MM.1S (cell line): ENCODE measurements around the gene USB1.

Experiments
- DNase-seq: peaks from one replicate; pipeline ENCODE4 v3.0.0-alpha.2; 2015
- H2AFZ ChIP-seq: fragments of 300-600 bp; sonication (generic); 2 replicates; pipeline ENCODE4 v1.6.0; 2016; ENCODE audit warnings: antibody characterized with exemption, low read length
- H3F3A ChIP-seq: fragments of 300-600 bp; sonication (generic); 2 replicates; pipeline ENCODE4 v1.6.1; 2016; ENCODE audit warnings: mild to moderate bottlenecking, antibody characterized with exemption, low read length, moderate library complexity, mixed read lengths; ENCODE audit not compliant: insufficient read depth
- H3K27ac ChIP-seq: fragments of 300-600 bp; sonication (generic); 2 replicates; pipeline ENCODE4 v1.5.1; 2016; ENCODE audit warnings: mild to moderate bottlenecking, low read length
- H3K27me3 ChIP-seq: fragments of 300-600 bp; sonication (generic); replicated peaks from 2 replicates; pipeline ENCODE4 v1.6.0; 2016; ENCODE audit warnings: low read length; ENCODE audit not compliant: insufficient read depth
- H3K36me3 ChIP-seq: fragments of 300-600 bp; sonication (generic); replicated peaks from 2 replicates; pipeline ENCODE4 v1.6.1; 2016; ENCODE audit warnings: mild to moderate bottlenecking, low read length, mixed read lengths; ENCODE audit not compliant: insufficient read depth
- H3K4me1 ChIP-seq: fragments of 300-600 bp; sonication (generic); 2 replicates; pipeline ENCODE4 v1.6.1; 2016; ENCODE audit warnings: low read length, mixed read lengths
- H3K4me2 ChIP-seq: fragments of 300-600 bp; sonication (generic); 2 replicates; pipeline ENCODE4 v1.6.0; 2016; ENCODE audit warnings: low read depth, low read length
- H3K4me3 ChIP-seq: fragments of 300-600 bp; sonication (generic); 2 replicates; pipeline ENCODE4 v1.5.1; 2016; ENCODE audit warnings: low read length, mixed read lengths
- H3K79me2 ChIP-seq: fragments of 300-600 bp; sonication (generic); 2 replicates; pipeline ENCODE4 v1.6.1; 2016; ENCODE audit warnings: mixed run types, low read length, mixed read lengths
- H3K9ac ChIP-seq: fragments of 300-600 bp; sonication (generic); 2 replicates; pipeline ENCODE4 v1.6.1; 2016; ENCODE audit warnings: low read length, mixed read lengths
- H3K9me2 ChIP-seq: fragments of 300-600 bp; sonication (generic); replicated peaks from 2 replicates; pipeline ENCODE4 v1.6.1; 2016; ENCODE audit warnings: mild to moderate bottlenecking, low read length, mixed read lengths; ENCODE audit not compliant: insufficient read depth
- H3K9me3 ChIP-seq: fragments of 300-600 bp; sonication (generic); replicated peaks from 2 replicates; pipeline ENCODE4 v1.6.1; 2016; ENCODE audit warnings: mild to moderate bottlenecking, low read length, mixed read lengths; ENCODE audit not compliant: insufficient read depth
- H4K20me1 ChIP-seq: fragments of 300-600 bp; sonication (generic); 2 replicates; pipeline ENCODE4 v1.6.1; 2016; ENCODE audit warnings: mild to moderate bottlenecking, low read length, moderate library complexity, mixed read lengths; ENCODE audit not compliant: insufficient read depth
- CTCF ChIP-seq: fragments of 300-600 bp; sonication (generic); IDR thresholded peaks from 2 replicates; pipeline ENCODE4 v1.5.1; 2016; ENCODE audit warnings: antibody characterized with exemption, low read length, mixed read lengths
- EZH2 ChIP-seq: fragments of 300-600 bp; sonication (generic); optimal IDR thresholded peaks from 2 replicates; pipeline ENCODE3; 2017; ENCODE audit warnings: low read depth, mild to moderate bottlenecking, antibody characterized with exemption, low read length, mixed read lengths
- EZH2phosphoT487 ChIP-seq: fragments of 300-600 bp; sonication (generic); IDR thresholded peaks from 2 replicates; pipeline ENCODE4 v1.6.1; 2018; ENCODE audit warnings: antibody characterized with exemption, low read length

USB1 gene

GRCh38 chr16:58000706-58001676 is at the start of gene USB1:
USB1 (plus strand) TSS chr16:58001407; CDS start chr16:58001484, 77 bp downstream.
- no peaks in the 10 kb centered on the region for H3K9me3 ChIP-seq
- peak within 1 kb of the TSS; percentile 100 for H2AFZ ChIP-seq
- TF ChIP-seq EZH2 (no peak), CTCF (peak; percentile 46)

GRCh38 chr16:57952909-57953308 is 48.3 kb upstream of the USB1 start:
- H3K4me2 ChIP-seq: no peak overlapping the region
- no peak for TF ChIP-seq EZH2
- H3K27ac ChIP-seq: no peak overlapping the region
- no peaks in the 10 kb centered on the region for H3F3A ChIP-seq
- H3K27me3 ChIP-seq: no peaks in the 10 kb centered on the region
- no peaks in the 10 kb centered on the region for H3K4me1 ChIP-seq
- H3K4me3 ChIP-seq: no peak overlapping the region
- H3K9me2 ChIP-seq: no peaks in the 10 kb centered on the region
- no peak for DNase-seq
- no peaks in the 10 kb centered on the region for H4K20me1 ChIP-seq
- no peaks in the 10 kb centered on the region for H3K79me2 ChIP-seq
- H3K9ac ChIP-seq: no peak overlapping the region
- H2AFZ ChIP-seq: no peak overlapping the region
- H3K36me3 ChIP-seq: no peaks in the 10 kb centered on the region
- no peaks in the 10 kb centered on the region for H3K9me3 ChIP-seq

More at GRCh38 chr16:58000706-58001676, at the start of gene USB1:
- peak within 1 kb of the TSS; percentile 83 for H3K9ac ChIP-seq
- no peaks in the 10 kb centered on the region for H3K27me3 ChIP-seq
- H3K36me3 ChIP-seq: no peaks in the 10 kb centered on the region
- peaks cover 14% of the 10 kb centered on the region for H3F3A ChIP-seq
- H3K4me2 ChIP-seq: peak within 1 kb of the TSS; percentile 100
- peak; percentile 91 for DNase-seq
- H3K4me3 ChIP-seq: peak within 1 kb of the TSS; percentile 99
- H4K20me1 ChIP-seq: no peaks in the 10 kb centered on the region
- H3K4me1 ChIP-seq: peaks cover 16% of the 10 kb centered on the region
- H3K79me2 ChIP-seq: peaks cover 15% of the 10 kb centered on the region
- peak within 1 kb of the TSS; percentile 74; the same call in 1 of the 2 replicates for H3K27ac ChIP-seq
- no peaks in the 10 kb centered on the region for H3K9me2 ChIP-seq

GRCh38 chr16:57953857-57954256 is 47.4 kb upstream of the USB1 start:
- TF ChIP-seq EZH2: no peak
- TF ChIP-seq EZH2phosphoT487: no peak
- no peak for TF ChIP-seq CTCF

More at GRCh38 chr16:57953857-57954256, 47.4 kb upstream of the USB1 start:
- no peaks in the 10 kb centered on the region for H3K9me2 ChIP-seq
- no peaks in the 10 kb centered on the region for H3K79me2 ChIP-seq
- H3K36me3 ChIP-seq: no peaks in the 10 kb centered on the region
- no peak overlapping the region for H3K4me2 ChIP-seq
- no peaks in the 10 kb centered on the region for H3K9me3 ChIP-seq
- no peak for DNase-seq
- no peaks in the 10 kb centered on the region for H4K20me1 ChIP-seq
- no peak overlapping the region for H3K9ac ChIP-seq
- H3K27ac ChIP-seq: no peak overlapping the region
- no peak overlapping the region for H3K4me3 ChIP-seq
- no peaks in the 10 kb centered on the region for H3F3A ChIP-seq
- no peak overlapping the region for H2AFZ ChIP-seq
- no peaks in the 10 kb centered on the region for H3K27me3 ChIP-seq
- no peaks in the 10 kb centered on the region for H3K4me1 ChIP-seq
